ENCODE measurements around the gene COPE. TPM values are rescaled to one million over a fixed set of nuclear protein-coding genes. Genes with fewer than 3 reads are reported as not detected.

Gene COPE
- total RNA-seq, 1 experiment from 2014 or later: 177 TPM

DNA sequence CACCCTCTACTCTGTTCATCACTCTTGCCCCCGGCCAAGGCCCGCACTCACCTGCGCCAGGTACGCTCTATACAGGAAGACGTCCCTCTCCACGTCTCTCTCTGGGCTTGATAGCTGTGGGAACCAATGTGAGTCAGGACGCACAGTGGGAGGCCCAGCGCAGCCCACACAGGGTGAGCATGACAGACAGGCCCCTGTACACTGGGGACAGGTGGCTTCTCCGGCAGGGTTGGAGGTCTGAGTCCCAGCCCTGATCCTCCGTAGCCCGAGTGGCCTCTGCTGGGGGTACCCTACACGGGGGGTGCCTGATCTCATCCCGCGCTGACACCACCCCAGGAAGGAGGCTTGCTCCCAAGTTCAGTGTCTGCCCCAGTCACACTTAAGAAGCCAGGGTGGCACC, 6.3 kb downstream of the COPE start:
- intact Hi-C loops (cut with micrococcal nuclease; ENCODE audit: unreplicated experiment) (no loop called here), in situ Hi-C loops (cut with HindIII; ENCODE audit: low pct_unique_long_range_greater_than_20kb, low sequenced_read_pairs) (no loop called here)
- no peaks in the 10 kb centered on the region for H3K36me3 ChIP-seq (ENCODE audit: control insufficient read depth, insufficient read depth, low read length)
- ChIA-PET CTCF (no interaction called here), POLR2A (interaction anchor here (0.6 kb wide), 1 partner anchor 11 kb away, joined by 5 read pairs; no protein-coding TSS in a partner anchor)
- H3K9me3 ChIP-seq (ENCODE audit: control insufficient read depth, insufficient read depth, low read depth, low read length): no peaks in the 10 kb centered on the region
- H3K4me3 ChIP-seq (ENCODE audit: low read depth in 2 of 2, low read length in 2 of 2): no peak overlapping the region
- ATAC-seq (no peak), DNase-seq (ENCODE audit: low read depth, low spot score) (no peak)
- H3K27ac ChIP-seq (ENCODE audit: low read length): no peak overlapping the region
- TF ChIP-seq, protein P1, sequence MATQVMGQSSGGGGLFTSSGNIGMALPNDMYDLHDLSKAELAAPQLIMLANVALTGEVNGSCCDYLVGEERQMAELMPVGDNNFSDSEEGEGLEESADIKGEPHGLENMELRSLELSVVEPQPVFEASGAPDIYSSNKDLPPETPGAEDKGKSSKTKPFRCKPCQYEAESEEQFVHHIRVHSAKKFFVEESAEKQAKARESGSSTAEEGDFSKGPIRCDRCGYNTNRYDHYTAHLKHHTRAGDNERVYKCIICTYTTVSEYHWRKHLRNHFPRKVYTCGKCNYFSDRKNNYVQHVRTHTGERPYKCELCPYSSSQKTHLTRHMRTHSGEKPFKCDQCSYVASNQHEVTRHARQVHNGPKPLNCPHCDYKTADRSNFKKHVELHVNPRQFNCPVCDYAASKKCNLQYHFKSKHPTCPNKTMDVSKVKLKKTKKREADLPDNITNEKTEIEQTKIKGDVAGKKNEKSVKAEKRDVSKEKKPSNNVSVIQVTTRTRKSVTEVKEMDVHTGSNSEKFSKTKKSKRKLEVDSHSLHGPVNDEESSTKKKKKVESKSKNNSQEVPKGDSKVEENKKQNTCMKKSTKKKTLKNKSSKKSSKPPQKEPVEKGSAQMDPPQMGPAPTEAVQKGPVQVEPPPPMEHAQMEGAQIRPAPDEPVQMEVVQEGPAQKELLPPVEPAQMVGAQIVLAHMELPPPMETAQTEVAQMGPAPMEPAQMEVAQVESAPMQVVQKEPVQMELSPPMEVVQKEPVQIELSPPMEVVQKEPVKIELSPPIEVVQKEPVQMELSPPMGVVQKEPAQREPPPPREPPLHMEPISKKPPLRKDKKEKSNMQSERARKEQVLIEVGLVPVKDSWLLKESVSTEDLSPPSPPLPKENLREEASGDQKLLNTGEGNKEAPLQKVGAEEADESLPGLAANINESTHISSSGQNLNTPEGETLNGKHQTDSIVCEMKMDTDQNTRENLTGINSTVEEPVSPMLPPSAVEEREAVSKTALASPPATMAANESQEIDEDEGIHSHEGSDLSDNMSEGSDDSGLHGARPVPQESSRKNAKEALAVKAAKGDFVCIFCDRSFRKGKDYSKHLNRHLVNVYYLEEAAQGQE (IDR thresholded peaks at IDR 0.05; ENCODE audit: insufficient read depth in 1 of 2, low read depth in 2 of 2, low read length in 1 of 2): no peak
- TF ChIP-seq SIN3A (IDR thresholded peaks at IDR 0.05; ENCODE audit: borderline replicate concordance, insufficient read depth, low read depth, low read length): no peak
- no peak for TF ChIP-seq CTCF (IDR thresholded peaks at IDR 0.05)
- no peak for TF ChIP-seq TCF7L2 (IDR thresholded peaks at IDR 0.05; ENCODE audit: low read depth, low read length)
- TF ChIP-seq POLR2AphosphoS5 (IDR thresholded peaks at IDR 0.05; ENCODE audit: low read depth, low read length): no peak
- no peaks in the 10 kb centered on the region for H3K4me1 ChIP-seq (ENCODE audit: control insufficient read depth, insufficient read depth, low read length)
- H3K27me3 ChIP-seq (ENCODE audit: control insufficient read depth, insufficient read depth, low read length): no peaks in the 10 kb centered on the region
- BruUV-seq (replicated peaks): no TSS peak

DNA sequence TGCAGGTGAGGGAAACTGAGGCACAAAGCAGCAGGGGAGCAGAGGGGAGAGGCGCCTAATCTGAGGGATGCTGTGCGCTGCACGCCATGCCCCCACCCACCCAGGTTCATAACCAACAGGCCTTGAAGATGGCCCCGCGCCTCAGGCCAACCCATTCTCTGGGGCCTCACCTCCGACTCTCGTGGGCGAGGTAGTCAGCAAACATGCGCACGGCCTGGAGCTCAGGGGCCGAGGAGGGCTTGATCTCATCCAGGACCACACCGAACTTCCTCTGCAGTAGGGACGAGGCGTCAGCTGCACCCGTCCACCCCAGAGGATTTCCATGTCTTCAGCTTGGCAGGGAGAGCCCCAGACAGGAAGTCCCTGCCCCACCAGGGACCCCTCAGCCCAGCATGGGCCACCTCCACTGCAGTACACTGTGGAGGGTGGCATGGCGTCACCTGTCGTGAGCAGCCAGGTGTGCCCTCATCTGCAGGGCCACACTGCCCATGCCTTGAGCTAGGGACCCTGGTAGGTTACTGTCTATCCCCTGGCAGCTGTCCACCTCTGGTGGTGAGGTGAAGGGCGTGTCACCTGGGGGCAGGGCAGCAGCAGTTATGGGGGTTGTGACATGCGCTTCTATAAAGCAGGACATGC, 8.3 kb downstream of the COPE start:
- in situ Hi-C loops (cut with HindIII; ENCODE audit: low pct_unique_long_range_greater_than_20kb, low sequenced_read_pairs): no loop called here
- no peak for ATAC-seq
- no peaks in the 10 kb centered on the region for H3K4me1 ChIP-seq (ENCODE audit: control insufficient read depth, insufficient read depth, low read length)
- TF ChIP-seq SIN3A (IDR thresholded peaks at IDR 0.05; ENCODE audit: borderline replicate concordance, insufficient read depth, low read depth, low read length): no peak
- no peak for TF ChIP-seq POLR2AphosphoS5 (IDR thresholded peaks at IDR 0.05; ENCODE audit: low read depth, low read length)
- TF ChIP-seq CTCF (IDR thresholded peaks at IDR 0.05): no peak
- TF ChIP-seq TCF7L2 (IDR thresholded peaks at IDR 0.05; ENCODE audit: low read depth, low read length): no peak
- TF ChIP-seq, protein P1 (IDR thresholded peaks at IDR 0.05; ENCODE audit: insufficient read depth in 1 of 2, low read depth in 2 of 2, low read length in 1 of 2): no peak
- no peaks in the 10 kb centered on the region for H3K27me3 ChIP-seq (ENCODE audit: control insufficient read depth, insufficient read depth, low read length)
- no peak overlapping the region for H3K4me3 ChIP-seq (ENCODE audit: low read depth in 2 of 2, low read length in 2 of 2)
- intact Hi-C loops (cut with micrococcal nuclease; ENCODE audit: unreplicated experiment): no loop called here
- no peak overlapping the region for H3K27ac ChIP-seq (ENCODE audit: low read length)
- no peak for DNase-seq (ENCODE audit: low read depth, low spot score)
- no peaks in the 10 kb centered on the region for H3K9me3 ChIP-seq (ENCODE audit: control insufficient read depth, insufficient read depth, low read depth, low read length)
- CTCF ChIA-PET: no interaction called here
- BruUV-seq (replicated peaks): no TSS peak
- POLR2A ChIA-PET: no interaction called here
- H3K36me3 ChIP-seq (ENCODE audit: control insufficient read depth, insufficient read depth, low read length): no peaks in the 10 kb centered on the region

Measured in Panc1 (cell line).